Hematopoietic multipotent progenitor cell treated with erythropoietin and hydrocortisone succinate and interleukin-3 and kit ligand, for 6 days (in vitro differentiated cells): ENCODE measurements around the gene UTP18.
A peak's percentile ranks its signal among the peaks of the same experiment; 100 is the strongest.
"Not testable (repeated sequence)": the region's sequence is repeated elsewhere in the genome, so short reads cannot be mapped to it uniquely, and the experiment has no call there.

ENCODE experiments used
- DNase-seq: peaks from one replicate; pipeline ENCODE4 v3.0.0-alpha.2; 2015

Gene UTP18

GRCh38 chr17:51260237-51261023 lies at the start of gene UTP18:
Gene UTP18 (plus strand): TSS chr17:51260546. CDS start chr17:51260585, 39 bp downstream.
- peak; percentile 98 for DNase-seq

GRCh38 chr17:51214920-51215319 lies 45.4 kb upstream of the UTP18 start:
- no peak for DNase-seq

- DNase-seq = no peak
These were observed 42.4 kb upstream of the UTP18 start for GRCh38 chr17:51217946-51218345.

- DNase-seq = no peak
These were observed 39.0 kb upstream of the UTP18 start for GRCh38 chr17:51221322-51221721.

GRCh38 chr17:51224402-51225262 lies 35.7 kb upstream of the UTP18 start:
- peak; percentile 24 for DNase-seq

GRCh38 chr17:51225523-51225922 lies 34.8 kb upstream of the UTP18 start:
- not testable (repeated sequence) for DNase-seq

GRCh38 chr17:51228161-51228560 lies 32.2 kb upstream of the UTP18 start:
- DNase-seq = peak; percentile 18

- DNase-seq = no peak
These were observed 30.5 kb upstream of the UTP18 start for GRCh38 chr17:51229889-51230288.

GRCh38 chr17:51230306-51230705 lies 30.0 kb upstream of the UTP18 start:
- no peak for DNase-seq

- DNase-seq = no peak
These were observed 28.3 kb upstream of the UTP18 start for GRCh38 chr17:51231999-51232398.

GRCh38 chr17:51234162-51234561 lies 26.2 kb upstream of the UTP18 start:
- no peak for DNase-seq

GRCh38 chr17:51238255-51238887 lies 22.0 kb upstream of the UTP18 start:
- DNase-seq = peak; percentile 47

GRCh38 chr17:51240275-51240674 lies 20.1 kb upstream of the UTP18 start:
- no peak for DNase-seq

GRCh38 chr17:51244041-51244440 lies 16.3 kb upstream of the UTP18 start:
- DNase-seq = no peak

- no peak for DNase-seq
These were observed 14.8 kb upstream of the UTP18 start for GRCh38 chr17:51245535-51245934.

- DNase-seq = no peak
These were observed 10.0 kb upstream of the UTP18 start for GRCh38 chr17:51250314-51250840.

- no peak for DNase-seq
These were observed 9.3 kb upstream of the UTP18 start for GRCh38 chr17:51251010-51251409.

GRCh38 chr17:51255673-51256072 lies 4.7 kb upstream of the UTP18 start:
- DNase-seq = no peak

- DNase-seq = no peak
These were observed 4.2 kb upstream of the UTP18 start for GRCh38 chr17:51256101-51256500.

GRCh38 chr17:51257150-51258081 lies 2.9 kb upstream of the UTP18 start:
- no peak for DNase-seq

GRCh38 chr17:51258756-51259563 lies 1.4 kb upstream of the UTP18 start:
- peak; percentile 58 for DNase-seq
